B cell (primary cell): ENCODE measurements around the gene LYZ. TPM values are rescaled to one million over a fixed set of nuclear protein-coding genes. Genes with fewer than 3 reads are reported as not detected.
A peak's percentile ranks its signal among the peaks of the same experiment; 100 is the strongest.

Experiments used
- ATAC-seq: fragments of 200-7000 bp; cut with Tn5 transposase; one replicate; pipeline ENCODE4 v1.10.0; 2021; ENCODE audit warnings: low read depth, mild to moderate bottlenecking, moderate number of reproducible peaks, moderate library complexity
- CTCF ChIA-PET: fragments of 350-600 bp; sonication (Branson Sonifier 250); formaldehyde crosslinking; loops from one replicate; lab custom pipeline; 2021; ENCODE audit warnings: antibody characterized with exemption, inconsistent platforms; lab: Charles Lee
- POLR2A ChIA-PET: fragments of 350-600 bp; sonication (Branson Sonifier 250); formaldehyde crosslinking; loops from one replicate; lab custom pipeline; 2021; ENCODE audit warnings: antibody characterized with exemption; lab: Charles Lee
- DNase-seq: peaks from one replicate; pipeline ENCODE4 v3.0.0; 2013
- H2AFZ ChIP-seq: 2 replicates; pipeline ENCODE4 v1.6.1; 2012; ENCODE audit warnings: mild to moderate bottlenecking, low read depth, low read length; ENCODE audit not compliant: insufficient read depth, poor library complexity, severe bottlenecking
- H3K27ac ChIP-seq, 2 donors: 1 replicate in 1 of 2; 2 replicates in 1 of 2; pipeline ENCODE4 v1.5.1; 2012 to 2013; ENCODE audit warnings: low read length in 2 of 2, mild to moderate bottlenecking in 2 of 2, moderate library complexity in 1 of 2
- H3K27me3 ChIP-seq, 4 experiments: fragments of 200-600 bp in 1 of 4; sonication (generic) in 1 of 4; replicated peaks in 1 of 4; 1 replicate in 2 of 4; 2 replicates in 2 of 4; pipeline versions ENCODE4 v1.6.1 to v1.7.0; 2013 to 2016; ENCODE audit warnings: low read length in 3 of 4, mild to moderate bottlenecking in 2 of 4, mixed read lengths in 1 of 4, moderate library complexity in 1 of 4; ENCODE audit not compliant: insufficient read depth in 4 of 4, control insufficient read depth in 3 of 4; ENCODE audit errors: control extremely low read depth in 1 of 4
- H3K36me3 ChIP-seq, 2 experiments: replicated peaks in 1 of 2; 1 replicate in 1 of 2; 2 replicates in 1 of 2; pipeline versions ENCODE4 v1.6.1 to v1.7.1; 2013; ENCODE audit warnings: low read length in 1 of 2; ENCODE audit not compliant: insufficient read depth in 2 of 2, control insufficient read depth in 1 of 2; ENCODE audit errors: control extremely low read depth in 1 of 2, extremely low read depth in 1 of 2
- H3K4me1 ChIP-seq, 2 donors: fragments of 200-600 bp in 1 of 2; sonication (generic) in 1 of 2; 1 replicate in 1 of 2; 2 replicates in 1 of 2; pipeline versions ENCODE4 v1.5.1 to v1.6.1; 2013 to 2017; ENCODE audit warnings: low read length in 2 of 2; ENCODE audit not compliant: control insufficient read depth in 2 of 2, insufficient read depth in 2 of 2
- H3K4me2 ChIP-seq: replicated peaks from 2 replicates; pipeline ENCODE3; 2012; ENCODE audit warnings: mild to moderate bottlenecking, low read depth, low read length; ENCODE audit not compliant: poor library complexity, severe bottlenecking
- H3K4me3 ChIP-seq, 5 experiments: fragments of 200-600 bp in 1 of 5; sonication (generic) in 1 of 5; 1 replicate in 3 of 5; 2 replicates in 2 of 5; pipeline versions ENCODE4 v1.5.1 to v1.7.0; 2011 to 2016; ENCODE audit warnings: low read length in 4 of 5, mild to moderate bottlenecking in 4 of 5, low read depth in 2 of 5, control low read depth in 1 of 5, moderate library complexity in 1 of 5; ENCODE audit not compliant: insufficient read depth in 1 of 5; ENCODE audit errors: control extremely low read depth in 1 of 5, extremely low read depth in 1 of 5
- H3K79me2 ChIP-seq: fragments of 200-600 bp; sonication (generic); one replicate; pipeline ENCODE4 v1.6.0; 2016; ENCODE audit warnings: low read length; ENCODE audit not compliant: control insufficient read depth, insufficient read depth
- H3K9ac ChIP-seq: fragments of 200-600 bp; sonication (generic); 2 replicates; pipeline ENCODE4 v1.6.1; 2017; ENCODE audit warnings: mild to moderate bottlenecking, low read length, moderate library complexity
- H3K9me3 ChIP-seq, 3 donors: one replicate each; pipeline versions ENCODE4 v1.6.1 to v1.7.1; 2013; ENCODE audit warnings: low read length in 2 of 3; ENCODE audit not compliant: control insufficient read depth in 2 of 3, insufficient read depth in 1 of 3; ENCODE audit errors: control extremely low read depth in 1 of 3
- H4K20me1 ChIP-seq: 2 replicates; pipeline ENCODE4 v1.6.0; 2012; ENCODE audit warnings: mild to moderate bottlenecking, low read length; ENCODE audit not compliant: insufficient read depth, control insufficient read depth, poor library complexity, severe bottlenecking
- H3K27ac Mint-ChIP-seq: one replicate; pipeline ENCODE4 v1.8.0; 2021; ENCODE audit warnings: mixed read lengths
- H3K27me3 Mint-ChIP-seq: one replicate; pipeline ENCODE4 v1.8.0; 2021; ENCODE audit warnings: mixed read lengths
- H3K4me1 Mint-ChIP-seq: one replicate; pipeline ENCODE4 v1.8.0; 2021; ENCODE audit warnings: mixed read lengths
- H3K4me3 Mint-ChIP-seq: one replicate; pipeline ENCODE4 v1.8.0; 2021; ENCODE audit warnings: mixed read lengths
- H3K9me3 Mint-ChIP-seq: one replicate; pipeline ENCODE4 v1.8.0; 2022; ENCODE audit warnings: mixed read lengths; ENCODE audit not compliant: insufficient read depth
- EZH2 ChIP-seq: IDR thresholded peaks from 2 replicates; pipeline ENCODE4 v1.6.1; 2012; ENCODE audit warnings: borderline replicate concordance, low read depth, mild to moderate bottlenecking, moderate library complexity, low read length; ENCODE audit not compliant: insufficient read depth, poor library complexity, severe bottlenecking
- WGBS: methylation state at CpG from one replicate; pipeline ENCODE4 v1.1.5; 2013; ENCODE audit warnings: missing lambda C conversion rate; ENCODE audit not compliant: insufficient coverage; 5-methylcytosine and 5-hydroxymethylcytosine counted together
- intact Hi-C: fragments of 100-400 bp; cut with micrococcal nuclease; formaldehyde crosslinking; loops from one replicate; pipeline ENCODE4 v1.10.0; 2022
- polyA plus RNA-seq: library from polyadenylated mRNA; depleted of rRNA; stranded (reverse); fragments of >200 nt; gene quantifications from 2 replicates; pipeline ENCODE4 v1.2.3, GENCODE V29; 2012
- total RNA-seq, 2 donors: library from RNA; stranded (reverse); fragments of 120-200 nt in 1 of 2; gene quantifications; 1 replicate in 1 of 2; 2 replicates in 1 of 2; pipeline versions ENCODE4 v1.2.3 to v1.2.4, GENCODE V29; 2013 to 2022
- TF ChIP-seq, protein P1 (sequence below): fragments of 200-600 bp; IDR thresholded peaks from one replicate; pipeline ENCODE4 v1.8.0; 2022; ENCODE audit warnings: antibody characterized with exemption, mild to moderate bottlenecking

LYZ gene
- total and polyA plus RNA-seq, 2 donors (not counting 1 experiment from before 2014, with no cell fraction given) = 8.5 to 22.7 TPM

DNA sequence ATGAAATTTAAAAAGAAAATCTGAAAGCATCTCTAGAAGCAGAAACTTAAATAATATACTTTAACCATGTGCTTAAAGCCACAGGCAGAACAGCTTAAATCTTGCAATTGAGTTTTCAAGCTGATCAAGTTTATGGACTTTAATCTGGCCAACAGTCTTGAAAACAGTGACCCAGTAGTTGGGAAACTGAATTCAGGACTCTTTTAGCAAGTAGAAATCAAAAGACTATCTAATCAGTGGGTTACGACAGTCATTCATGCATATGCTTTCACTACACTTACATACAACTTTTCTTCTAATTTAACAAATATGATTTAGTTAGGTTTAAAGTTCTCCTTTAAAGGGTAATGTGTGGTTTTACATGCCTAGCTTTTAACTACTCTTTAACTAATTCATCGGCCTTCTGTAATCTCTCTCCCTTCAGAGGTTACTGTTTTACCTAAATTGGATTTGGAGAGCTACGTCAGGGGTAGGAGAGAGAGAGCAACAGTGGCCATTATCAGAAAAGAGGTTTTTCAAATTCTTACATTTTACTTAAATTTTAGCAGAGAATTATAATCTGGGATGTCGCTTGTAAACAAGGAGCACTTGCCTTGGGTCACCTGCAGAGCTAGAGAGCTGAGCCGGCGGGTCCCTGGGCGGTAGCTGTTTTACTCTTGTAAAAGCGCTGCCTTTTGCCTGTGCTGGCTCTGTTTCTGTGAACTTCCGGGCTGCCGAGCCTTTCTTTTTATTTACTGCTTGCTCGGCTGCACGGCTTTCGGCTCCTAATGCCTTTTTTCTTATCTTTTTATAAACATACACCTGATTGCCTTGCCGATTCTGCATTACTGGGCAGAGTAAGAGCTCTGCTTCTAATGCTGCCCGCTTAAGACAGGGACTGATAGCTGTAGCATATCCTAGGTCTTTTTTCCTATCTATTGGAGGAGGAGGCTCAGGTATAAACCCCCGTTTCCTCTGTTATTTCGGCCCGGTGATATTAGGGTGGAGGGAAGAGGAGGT lies 17.4 kb upstream of the LYZ start:
- WGBS = 0% methylated on average over 8 of the region's 18 CpGs

More for the DNA sequence above, 17.4 kb upstream of the LYZ start:
- peak overlapping the region; percentile 83 to 86 for H3K27ac ChIP-seq
- no peaks in the 10 kb centered on the region for H3K9me3 ChIP-seq
- H4K20me1 ChIP-seq = no peaks in the 10 kb centered on the region
- DNase-seq (peak; percentile 62), ATAC-seq (peak; percentile 77)
- H2AFZ ChIP-seq = peak overlapping the region; percentile 97
- intact Hi-C loops = loop anchor here (2.0 to 10.0 kb wide), 2 partner anchors 26 to 86 kb away; no protein-coding TSS in a partner anchor
- Mint-ChIP-seq H3K9me3 (no peaks in the 10 kb centered on the region), H3K27me3 (no peaks in the 10 kb centered on the region), H3K4me3 (peak overlapping the region; percentile 91), H3K27ac (peak overlapping the region; percentile 93), H3K4me1 (peaks cover 23% of the 10 kb centered on the region)
- H3K36me3 ChIP-seq = no peaks in the 10 kb centered on the region
- ChIA-PET POLR2A (interaction anchor here (0.6 to 1.8 kb wide), 2 partner anchors 23 to 91 kb away, joined by 3 to 4 read pairs; partner anchors contain the start of gene CPSF6), CTCF (interaction anchor here (0.5 to 3.3 kb wide), 5 partner anchors 8 to 240 kb away, joined by 3 to 21 read pairs (median 4); no protein-coding TSS in a partner anchor)
- peak overlapping the region; percentile 46 to 74 (median 65) for H3K4me3 ChIP-seq
- H3K79me2 ChIP-seq = no peaks in the 10 kb centered on the region
- H3K4me1 ChIP-seq = peaks cover 15 to 20% of the 10 kb centered on the region in 2 donors
- TF ChIP-seq, protein P1, sequence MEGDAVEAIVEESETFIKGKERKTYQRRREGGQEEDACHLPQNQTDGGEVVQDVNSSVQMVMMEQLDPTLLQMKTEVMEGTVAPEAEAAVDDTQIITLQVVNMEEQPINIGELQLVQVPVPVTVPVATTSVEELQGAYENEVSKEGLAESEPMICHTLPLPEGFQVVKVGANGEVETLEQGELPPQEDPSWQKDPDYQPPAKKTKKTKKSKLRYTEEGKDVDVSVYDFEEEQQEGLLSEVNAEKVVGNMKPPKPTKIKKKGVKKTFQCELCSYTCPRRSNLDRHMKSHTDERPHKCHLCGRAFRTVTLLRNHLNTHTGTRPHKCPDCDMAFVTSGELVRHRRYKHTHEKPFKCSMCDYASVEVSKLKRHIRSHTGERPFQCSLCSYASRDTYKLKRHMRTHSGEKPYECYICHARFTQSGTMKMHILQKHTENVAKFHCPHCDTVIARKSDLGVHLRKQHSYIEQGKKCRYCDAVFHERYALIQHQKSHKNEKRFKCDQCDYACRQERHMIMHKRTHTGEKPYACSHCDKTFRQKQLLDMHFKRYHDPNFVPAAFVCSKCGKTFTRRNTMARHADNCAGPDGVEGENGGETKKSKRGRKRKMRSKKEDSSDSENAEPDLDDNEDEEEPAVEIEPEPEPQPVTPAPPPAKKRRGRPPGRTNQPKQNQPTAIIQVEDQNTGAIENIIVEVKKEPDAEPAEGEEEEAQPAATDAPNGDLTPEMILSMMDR = no peak
- TF ChIP-seq EZH2 = no peak
- H3K9ac ChIP-seq = peak overlapping the region; percentile 77
- H3K4me2 ChIP-seq = peak overlapping the region; percentile 87
- H3K27me3 ChIP-seq = no peaks in the 10 kb centered on the region
